Panc1 (cell line): ENCODE results near the gene SLC13A3. TPM values are rescaled to one million over a fixed set of nuclear protein-coding genes. Genes with fewer than 3 reads are reported as not detected.

ENCODE experiments used
- ATAC-seq: fragments of 200-7000 bp; cut with Tn5 transposase; 2 replicates; pipeline ENCODE4 v1.9.1; 2020; ENCODE audit warnings: mild to moderate bottlenecking, moderate library complexity
- BruUV-seq: library from RNA; stranded (reverse); fragments of 400-500 nt; replicated peaks from 2 replicates; lab custom pipeline; 2021; lab: Mats Ljungman, UMichigan
- CTCF ChIA-PET: fragments of 300-600 bp; sonication (Branson Sonifier 250); formaldehyde crosslinking; loops from one replicate; lab custom pipeline; 2022; ENCODE audit warnings: antibody characterized with exemption; lab: Charles Lee
- POLR2A ChIA-PET: fragments of 300-600 bp; sonication (Branson Sonifier 250); formaldehyde crosslinking; loops from one replicate; lab custom pipeline; 2022; ENCODE audit warnings: antibody characterized with exemption; lab: Charles Lee
- DNase-seq: peaks from one replicate; pipeline ENCODE4 v3.0.0-alpha.2; 2010; ENCODE audit warnings: low read depth, low spot score
- H3K27ac ChIP-seq: 2 replicates; pipeline ENCODE4 v1.5.1; 2011; ENCODE audit warnings: mild to moderate bottlenecking, low read length, inconsistent platforms
- H3K27me3 ChIP-seq: fragments of 200-500 bp; sonication (Bioruptor generic); 2 replicates; pipeline ENCODE4 v1.6.0; 2014; ENCODE audit warnings: low read length, inconsistent platforms; ENCODE audit not compliant: control insufficient read depth, insufficient read depth
- H3K36me3 ChIP-seq: fragments of 200-500 bp; sonication (Bioruptor generic); 2 replicates; pipeline ENCODE4 v1.5.1; 2014; ENCODE audit warnings: inconsistent platforms, mild to moderate bottlenecking, low read length, moderate library complexity; ENCODE audit not compliant: control insufficient read depth, insufficient read depth
- H3K4me1 ChIP-seq: 2 replicates; pipeline ENCODE4 v1.5.1; 2011; ENCODE audit warnings: inconsistent platforms, mild to moderate bottlenecking, low read length, moderate library complexity; ENCODE audit not compliant: control insufficient read depth, insufficient read depth
- H3K4me3 ChIP-seq, 2 experiments: 2 replicates each; pipeline ENCODE4 v1.5.1; 2011 to 2012; ENCODE audit warnings: low read depth in 2 of 2, low read length in 2 of 2, mild to moderate bottlenecking in 2 of 2, inconsistent platforms in 1 of 2, moderate library complexity in 1 of 2
- H3K9me3 ChIP-seq: fragments of 200-500 bp; sonication (Bioruptor generic); 2 replicates; pipeline ENCODE4 v1.5.1; 2014; ENCODE audit warnings: low read depth, mild to moderate bottlenecking, inconsistent platforms, low read length, moderate library complexity; ENCODE audit not compliant: control insufficient read depth, insufficient read depth
- CTCF ChIP-seq: fragments of 450-650 bp; IDR thresholded peaks from 2 replicates; pipeline ENCODE4 v1.5.1; 2017; ENCODE audit warnings: mild to moderate bottlenecking
- REST ChIP-seq, 2 experiments: IDR thresholded peaks; 2 replicates each; pipeline ENCODE4 v1.6.1; 2011 to 2012; ENCODE audit warnings: low read depth in 2 of 2, control low read depth in 1 of 2, low read length in 1 of 2, mild to moderate bottlenecking in 1 of 2, moderate library complexity in 1 of 2; ENCODE audit not compliant: insufficient read depth in 1 of 2
- in situ Hi-C: cut with HindIII; loops from 2 replicates; pipeline ENCODE4 v1.10.0; 2016; ENCODE audit warnings: low sequenced_read_pairs, low pct_unique_long_range_greater_than_20kb
- intact Hi-C: fragments of 100-400 bp; cut with micrococcal nuclease; formaldehyde crosslinking; loops from one replicate; pipeline ENCODE4 v1.10.0; 2022; ENCODE audit not compliant: unreplicated experiment
- total RNA-seq: library from RNA; stranded (reverse); gene quantifications from one replicate; pipeline ENCODE4 v1.2.1, GENCODE V29; 2021; ENCODE audit not compliant: unreplicated experiment

SLC13A3 gene
- total RNA-seq, 1 experiment from 2014 or later = 0.31 TPM

- Histone ChIP-seq H3K9me3 (no peaks in the 10 kb centered on the region), H3K4me3 (no peak overlapping the region), H3K27ac (no peak overlapping the region), H3K27me3 (no peaks in the 10 kb centered on the region), H3K36me3 (peaks cover 7% of the 10 kb centered on the region), H3K4me1 (no peaks in the 10 kb centered on the region; the same call in 1 of the 2 replicates)
- CTCF ChIA-PET = interaction anchor here (0.6 kb wide), 1 partner anchor 118 kb away, joined by 5 read pairs; no protein-coding TSS in a partner anchor
- ATAC-seq (peak; percentile 78), DNase-seq (peak; percentile 61)
- BruUV-seq = no TSS peak
- in situ Hi-C loops = no loop called here
- intact Hi-C loops = loop anchor here (2.0 kb wide), 2 partner anchors 120 to 160 kb away; no protein-coding TSS in a partner anchor
- POLR2A ChIA-PET = no interaction called here
- TF ChIP-seq REST (IDR thresholded peaks at IDR 0.05; ENCODE audit: insufficient read depth in 1 of 2, low read depth in 2 of 2, low read length in 1 of 2) (no peak), CTCF (peak; percentile 89)
Measured at GRCh38 chr20:46681032-46681854, 30.0 kb upstream of the SLC13A3 start.

- DNase-seq (no peak), ATAC-seq (no peak)
- POLR2A ChIA-PET = no interaction called here
- in situ Hi-C loops (no loop called here), intact Hi-C loops (loop anchor here (2.0 kb wide), 2 partner anchors 120 to 160 kb away; no protein-coding TSS in a partner anchor)
- BruUV-seq = no TSS peak
- Histone ChIP-seq H3K27ac (no peak overlapping the region), H3K27me3 (no peaks in the 10 kb centered on the region), H3K4me3 (no peak overlapping the region), H3K9me3 (no peaks in the 10 kb centered on the region), H3K36me3 (peaks cover 2% of the 10 kb centered on the region), H3K4me1 (no peaks in the 10 kb centered on the region; the same call in 1 of the 2 replicates)
- TF ChIP-seq CTCF (no peak), REST (IDR thresholded peaks at IDR 0.05; ENCODE audit: insufficient read depth in 1 of 2, low read depth in 2 of 2, low read length in 1 of 2) (no peak)
- CTCF ChIA-PET = interaction anchor here (0.6 kb wide), 1 partner anchor 118 kb away, joined by 5 read pairs; no protein-coding TSS in a partner anchor
Measured at GRCh38 chr20:46680684-46681031, 29.4 kb upstream of the SLC13A3 start.
